SJCRH30 (cell line): ENCODE results near the gene KIF1A. TPM values are rescaled to one million over a fixed set of nuclear protein-coding genes. Genes with fewer than 3 reads are reported as not detected.

Source experiments
- DNase-seq, 2 experiments: peaks; one replicate each; pipeline ENCODE4 v3.0.0-alpha.2; 2015 to 2020
- H3K27ac ChIP-seq: fragments of 250-450 bp; sonication (Bioruptor Pico); 2 replicates; pipeline ENCODE4 v1.5.1; 2020; ENCODE audit warnings: mild to moderate bottlenecking, moderate library complexity
- H3K27me3 ChIP-seq: fragments of 250-450 bp; sonication (Bioruptor Pico); 2 replicates; pipeline ENCODE4 v1.5.1; 2020; ENCODE audit warnings: mild to moderate bottlenecking, moderate library complexity
- H3K36me3 ChIP-seq: fragments of 250-450 bp; sonication (Bioruptor Pico); 2 replicates; pipeline ENCODE4 v1.5.1; 2020; ENCODE audit warnings: mild to moderate bottlenecking, moderate library complexity
- H3K4me1 ChIP-seq: fragments of 250-450 bp; sonication (Bioruptor Pico); 2 replicates; pipeline ENCODE4 v1.5.1; 2020; ENCODE audit warnings: mild to moderate bottlenecking, moderate library complexity
- H3K4me3 ChIP-seq: fragments of 250-450 bp; sonication (Bioruptor Pico); 2 replicates; pipeline ENCODE4 v1.5.1; 2020; ENCODE audit warnings: mild to moderate bottlenecking, moderate library complexity
- H3K9me3 ChIP-seq: fragments of 250-450 bp; sonication (Bioruptor Pico); replicated peaks from 2 replicates; pipeline ENCODE4 v1.5.1; 2020; ENCODE audit warnings: mild to moderate bottlenecking, moderate library complexity
- total RNA-seq: library from RNA; depleted of rRNA; stranded (reverse); fragments of >200 nt; shearing (Covaris generic); gene quantifications from 2 replicates; pipeline ENCODE4 v1.2.3, GENCODE V29; 2014

KIF1A gene
- total RNA-seq, 1 experiment from 2014 or later = 3.7 TPM

GRCh38 chr2:240817496-240818292, 2.3 kb downstream of the KIF1A start:
- Histone ChIP-seq H3K27me3 (peaks cover 27% of the 10 kb centered on the region), H3K4me3 (no peak overlapping the region), H3K27ac (no peak overlapping the region), H3K9me3 (peaks cover under 1% of the 10 kb centered on the region; the same call in 1 of the 2 replicates), H3K36me3 (0 out of 2 replicates have a peak, but pooled peaks cover 2% of the 10 kb centered on the region), H3K4me1 (peaks cover 11% of the 10 kb centered on the region; the same call in 1 of the 2 replicates)
- no peak for DNase-seq

DNA sequence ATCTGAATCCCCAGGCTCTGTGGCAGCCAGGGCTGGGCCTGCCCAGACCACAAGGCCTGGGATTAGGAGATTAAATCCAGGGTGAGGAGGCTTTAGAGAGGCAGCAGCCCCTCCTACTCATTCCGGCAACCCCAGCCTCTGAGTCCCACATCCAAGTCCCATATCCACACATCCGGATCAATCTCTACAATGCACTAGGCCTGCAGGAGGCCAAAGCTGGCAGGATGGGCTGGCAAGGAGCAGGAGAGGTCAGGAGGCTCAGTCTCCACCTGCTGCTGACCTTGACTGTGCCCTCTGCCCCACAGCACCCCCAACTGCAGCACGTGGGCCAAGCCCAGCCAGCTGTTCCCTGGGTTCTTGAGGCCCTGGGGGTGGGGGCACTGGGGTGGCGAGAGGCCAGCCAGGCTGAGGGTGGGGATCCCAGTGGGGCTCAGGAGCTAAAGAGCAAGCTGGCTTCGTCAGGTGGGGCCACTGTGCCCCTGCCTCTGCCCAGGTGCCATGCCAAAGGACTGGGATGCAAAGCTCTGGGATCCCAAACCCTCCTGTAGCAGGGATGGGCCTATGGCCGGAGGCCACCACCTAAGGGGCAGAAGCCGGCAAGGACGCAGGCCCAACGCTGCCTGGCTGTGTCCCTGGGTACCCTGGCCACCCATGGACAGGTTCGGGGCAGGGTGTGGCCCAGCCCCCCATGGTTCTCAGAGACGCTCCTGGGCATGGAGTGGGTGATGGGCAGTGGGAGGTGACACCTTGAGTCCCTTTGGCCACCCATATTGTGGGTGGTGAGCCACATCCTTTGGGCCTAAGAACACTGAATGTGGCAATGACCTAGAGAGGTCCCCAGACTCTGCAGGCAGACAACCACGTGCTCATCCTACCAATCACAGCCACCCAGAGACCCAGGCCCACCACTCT, 3.2 kb downstream of the KIF1A start:
- Histone ChIP-seq H3K27ac (no peak overlapping the region), H3K9me3 (no peaks in the 10 kb centered on the region), H3K4me3 (no peak overlapping the region), H3K4me1 (peaks cover 11% of the 10 kb centered on the region; the same call in 1 of the 2 replicates), H3K36me3 (no peaks in the 10 kb centered on the region), H3K27me3 (peaks cover 19% of the 10 kb centered on the region)
- DNase-seq = no peak

DNA sequence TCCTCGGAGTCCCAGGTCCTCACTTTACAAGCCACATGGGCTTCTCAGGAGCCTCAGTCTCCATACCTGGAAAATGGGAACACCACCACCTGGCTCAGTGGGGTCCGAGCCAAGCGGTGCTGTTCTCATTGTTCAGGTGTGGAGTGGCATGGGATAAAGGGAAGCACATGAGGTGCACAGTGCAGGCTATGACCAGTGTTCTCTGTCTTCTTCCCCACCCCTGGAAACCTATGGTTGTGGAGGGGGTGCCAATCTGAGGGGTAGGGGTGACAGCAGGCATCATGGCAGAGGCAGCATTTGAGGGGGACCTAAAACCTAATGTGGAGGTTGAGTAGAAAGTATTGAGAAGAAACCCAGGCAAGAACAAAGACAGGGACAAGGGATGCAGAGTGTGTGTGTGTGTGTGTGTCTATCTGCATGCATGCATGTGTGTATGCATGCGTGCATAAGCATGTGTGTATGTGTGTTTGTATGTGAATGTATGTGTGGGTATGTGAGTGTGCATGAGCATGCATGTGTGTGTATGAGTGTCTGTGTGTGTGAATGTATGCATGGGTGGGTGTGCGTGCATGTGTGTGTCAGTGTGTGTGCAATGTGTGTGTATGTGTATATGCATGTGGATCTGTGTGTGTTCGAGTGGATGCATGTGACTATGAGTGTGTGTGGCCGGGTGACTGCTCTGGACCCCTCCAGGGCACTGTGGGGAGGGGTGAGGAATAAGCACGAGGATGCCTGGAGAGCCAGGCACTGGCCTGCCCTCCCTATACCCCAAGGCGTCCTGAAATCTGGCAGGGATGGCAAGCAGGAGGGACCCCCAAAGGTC, 4.0 kb downstream of the KIF1A start:
- Histone ChIP-seq H3K27ac (no peak overlapping the region), H3K27me3 (peaks cover 10% of the 10 kb centered on the region), H3K36me3 (no peaks in the 10 kb centered on the region), H3K4me3 (no peak overlapping the region), H3K4me1 (peaks cover 7% of the 10 kb centered on the region; the same call in 1 of the 2 replicates), H3K9me3 (no peaks in the 10 kb centered on the region)
- no peak for DNase-seq

- Histone ChIP-seq H3K4me1 (0 out of 2 replicates have a peak, but pooled peaks cover 5% of the 10 kb centered on the region), H3K4me3 (no peak overlapping the region), H3K9me3 (no peaks in the 10 kb centered on the region), H3K27ac (no peak overlapping the region), H3K27me3 (peaks cover 4% of the 10 kb centered on the region), H3K36me3 (no peaks in the 10 kb centered on the region)
- no peak for DNase-seq
Measured at GRCh38 chr2:240814946-240815760, 4.9 kb downstream of the KIF1A start.

DNA sequence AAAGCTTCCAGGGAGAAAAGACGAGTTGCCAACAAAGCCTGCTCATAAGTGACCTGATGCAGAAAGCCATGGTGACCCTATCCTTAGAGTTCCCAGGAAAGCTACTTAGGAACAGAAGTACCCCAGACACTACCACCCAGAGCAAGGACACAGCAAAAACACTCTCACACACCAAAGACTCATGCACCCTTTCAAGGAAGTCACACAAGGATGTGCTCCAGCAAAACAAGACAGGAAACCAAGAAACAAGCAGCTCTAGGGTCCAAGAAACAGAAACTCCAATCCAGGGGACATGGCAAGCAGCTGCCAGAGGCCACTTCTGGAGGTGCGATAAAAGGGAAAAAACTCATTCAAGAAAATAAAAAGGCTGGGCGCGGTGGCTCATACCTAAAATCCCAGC, 5.7 kb downstream of the KIF1A start:
- Histone ChIP-seq H3K36me3 (no peaks in the 10 kb centered on the region), H3K9me3 (no peaks in the 10 kb centered on the region), H3K4me1 (0 out of 2 replicates have a peak, but pooled peaks cover 2% of the 10 kb centered on the region), H3K27me3 (no peaks in the 10 kb centered on the region), H3K4me3 (no peak overlapping the region), H3K27ac (no peak overlapping the region)
- DNase-seq = no peak

GRCh38 chr2:240813231-240813921, 6.6 kb downstream of the KIF1A start:
- no peaks in the 10 kb centered on the region for H3K36me3 ChIP-seq
- H3K9me3 ChIP-seq = no peaks in the 10 kb centered on the region
- no peaks in the 10 kb centered on the region for H3K4me1 ChIP-seq
- no peaks in the 10 kb centered on the region for H3K27me3 ChIP-seq
- DNase-seq = no peak
- H3K4me3 ChIP-seq = no peak overlapping the region
- no peak overlapping the region for H3K27ac ChIP-seq

DNA sequence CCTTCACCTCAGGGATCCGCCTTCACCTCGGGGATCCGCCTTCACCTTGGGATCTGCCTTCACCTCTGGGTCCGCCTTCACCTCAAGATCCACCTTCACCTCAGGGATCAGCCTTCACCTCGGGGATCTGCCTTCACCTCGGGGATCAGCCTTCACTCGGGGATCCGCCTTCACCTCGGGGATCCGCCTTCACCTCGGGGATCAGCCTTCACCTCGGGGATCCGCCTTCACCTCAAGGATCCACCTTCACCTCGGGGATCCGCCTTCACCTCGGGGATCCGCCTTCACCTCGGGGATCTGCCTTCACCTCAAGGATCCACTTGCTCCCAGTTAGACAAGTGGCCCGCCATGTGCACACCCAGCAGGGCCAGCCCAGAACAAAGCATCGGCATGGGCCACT, 7.3 kb downstream of the KIF1A start:
- no peaks in the 10 kb centered on the region for H3K4me1 ChIP-seq
- H3K9me3 ChIP-seq = no peaks in the 10 kb centered on the region
- no peak overlapping the region for H3K27ac ChIP-seq
- no peaks in the 10 kb centered on the region for H3K27me3 ChIP-seq
- no peak for DNase-seq
- H3K36me3 ChIP-seq = no peaks in the 10 kb centered on the region
- H3K4me3 ChIP-seq = no peak overlapping the region

GRCh38 chr2:240812301-240812680, 7.7 kb downstream of the KIF1A start:
- H3K27ac ChIP-seq = no peak overlapping the region
- H3K36me3 ChIP-seq = no peaks in the 10 kb centered on the region
- no peaks in the 10 kb centered on the region for H3K9me3 ChIP-seq
- H3K27me3 ChIP-seq = no peaks in the 10 kb centered on the region
- H3K4me1 ChIP-seq = no peaks in the 10 kb centered on the region
- DNase-seq = no peak
- no peak overlapping the region for H3K4me3 ChIP-seq

DNA sequence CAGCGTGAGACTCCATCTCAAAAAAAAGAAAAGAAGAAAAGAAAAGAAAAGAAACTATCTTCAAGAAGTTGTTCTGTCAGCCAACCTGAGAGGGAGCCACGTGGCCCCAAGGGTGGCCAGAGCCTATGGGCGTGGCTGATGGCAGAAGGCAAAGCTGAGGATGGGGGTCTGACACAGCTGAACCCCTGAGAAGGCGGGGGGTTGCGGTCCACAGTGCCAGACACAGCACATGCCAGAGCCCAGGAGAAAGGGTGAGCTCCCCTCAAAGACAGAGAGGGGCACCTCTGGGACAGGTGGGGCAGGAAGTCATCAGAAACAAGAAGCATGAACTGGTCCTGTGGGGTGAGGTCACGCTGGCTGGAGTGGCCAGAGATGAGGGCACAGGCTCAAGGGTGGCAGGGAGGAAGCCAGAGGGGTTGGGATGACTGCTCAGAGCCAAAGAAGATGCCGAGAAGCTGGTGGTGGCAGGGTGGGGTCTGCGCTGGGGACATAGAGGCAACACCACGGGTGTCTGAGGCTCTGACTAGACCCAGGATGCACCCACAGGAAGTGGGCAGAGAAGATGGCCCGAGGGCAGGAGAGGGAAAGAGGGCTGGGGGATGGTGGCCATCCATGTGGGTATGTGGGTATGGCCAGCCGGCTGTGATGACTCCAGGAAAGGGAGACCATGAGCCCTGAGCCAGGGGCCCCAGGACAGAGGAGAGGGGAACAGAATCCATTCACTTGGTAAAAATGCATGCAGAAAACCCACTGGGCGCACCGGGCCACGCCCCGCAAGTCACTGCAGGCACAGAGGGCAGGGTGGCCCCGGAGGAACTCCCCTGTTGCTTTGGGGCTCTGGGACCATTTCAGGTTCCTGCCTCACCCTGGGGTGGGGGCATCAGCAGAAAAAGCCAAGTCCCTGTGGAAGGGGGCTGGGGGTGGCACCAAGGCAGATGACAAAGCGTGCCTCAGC, 8.4 kb downstream of the KIF1A start:
- DNase-seq = no peak
- H3K9me3 ChIP-seq = no peaks in the 10 kb centered on the region
- H3K27me3 ChIP-seq = no peaks in the 10 kb centered on the region
- no peak overlapping the region for H3K4me3 ChIP-seq
- H3K4me1 ChIP-seq = no peaks in the 10 kb centered on the region
- H3K36me3 ChIP-seq = no peaks in the 10 kb centered on the region
- no peak overlapping the region for H3K27ac ChIP-seq

GRCh38 chr2:240810621-240811020, 9.4 kb downstream of the KIF1A start:
- Histone ChIP-seq H3K4me1 (no peaks in the 10 kb centered on the region), H3K27me3 (no peaks in the 10 kb centered on the region), H3K4me3 (no peak overlapping the region), H3K36me3 (no peaks in the 10 kb centered on the region), H3K27ac (no peak overlapping the region), H3K9me3 (no peaks in the 10 kb centered on the region)
- DNase-seq = no peak

- no peak overlapping the region for H3K27ac ChIP-seq
- H3K4me3 ChIP-seq = no peak overlapping the region
- no peaks in the 10 kb centered on the region for H3K9me3 ChIP-seq
- no peaks in the 10 kb centered on the region for H3K4me1 ChIP-seq
- H3K36me3 ChIP-seq = no peaks in the 10 kb centered on the region
- DNase-seq = no peak
- H3K27me3 ChIP-seq = no peaks in the 10 kb centered on the region
Measured at GRCh38 chr2:240810199-240810598, 9.8 kb downstream of the KIF1A start.

DNA sequence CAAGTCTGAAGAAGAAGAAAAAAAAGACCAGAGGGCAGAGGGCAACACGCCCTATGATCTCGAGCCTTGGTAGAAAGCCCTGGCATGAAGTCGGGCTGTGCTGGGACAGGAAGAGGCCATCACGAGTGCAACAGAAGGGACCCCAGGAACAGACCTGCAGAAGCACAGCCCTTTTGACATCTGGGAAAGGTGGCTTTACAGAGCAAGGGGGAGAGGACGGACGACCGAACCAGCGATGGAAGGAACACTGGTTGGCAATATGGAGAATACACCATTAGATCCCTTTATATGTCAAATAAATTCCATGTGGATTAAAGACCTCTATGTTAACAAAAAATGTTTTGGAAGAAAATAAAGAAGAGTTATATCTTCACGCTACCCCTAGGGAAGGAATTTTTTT, 10.7 kb downstream of the KIF1A start:
- no peaks in the 10 kb centered on the region for H3K27me3 ChIP-seq
- DNase-seq = no peak
- H3K4me3 ChIP-seq = no peak overlapping the region
- no peaks in the 10 kb centered on the region for H3K36me3 ChIP-seq
- no peak overlapping the region for H3K27ac ChIP-seq
- no peaks in the 10 kb centered on the region for H3K4me1 ChIP-seq
- H3K9me3 ChIP-seq = no peaks in the 10 kb centered on the region
